22Rv1 (cell line): ENCODE measurements around the gene SLC38A1.

Source experiments
- ZFX ChIP-seq: fragments of 450-650 bp; IDR thresholded peaks from 2 replicates; pipeline ENCODE4 v1.6.1; 2017; ENCODE audit warnings: antibody characterized with exemption, borderline replicate concordance
- TF ChIP-seq, protein P1 (sequence below): fragments of 450-650 bp; IDR thresholded peaks from 2 replicates; pipeline ENCODE4 v1.5.1; 2017; ENCODE audit warnings: mild to moderate bottlenecking

- TF ChIP-seq, protein P1, sequence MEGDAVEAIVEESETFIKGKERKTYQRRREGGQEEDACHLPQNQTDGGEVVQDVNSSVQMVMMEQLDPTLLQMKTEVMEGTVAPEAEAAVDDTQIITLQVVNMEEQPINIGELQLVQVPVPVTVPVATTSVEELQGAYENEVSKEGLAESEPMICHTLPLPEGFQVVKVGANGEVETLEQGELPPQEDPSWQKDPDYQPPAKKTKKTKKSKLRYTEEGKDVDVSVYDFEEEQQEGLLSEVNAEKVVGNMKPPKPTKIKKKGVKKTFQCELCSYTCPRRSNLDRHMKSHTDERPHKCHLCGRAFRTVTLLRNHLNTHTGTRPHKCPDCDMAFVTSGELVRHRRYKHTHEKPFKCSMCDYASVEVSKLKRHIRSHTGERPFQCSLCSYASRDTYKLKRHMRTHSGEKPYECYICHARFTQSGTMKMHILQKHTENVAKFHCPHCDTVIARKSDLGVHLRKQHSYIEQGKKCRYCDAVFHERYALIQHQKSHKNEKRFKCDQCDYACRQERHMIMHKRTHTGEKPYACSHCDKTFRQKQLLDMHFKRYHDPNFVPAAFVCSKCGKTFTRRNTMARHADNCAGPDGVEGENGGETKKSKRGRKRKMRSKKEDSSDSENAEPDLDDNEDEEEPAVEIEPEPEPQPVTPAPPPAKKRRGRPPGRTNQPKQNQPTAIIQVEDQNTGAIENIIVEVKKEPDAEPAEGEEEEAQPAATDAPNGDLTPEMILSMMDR, result no peak
- no peak for TF ChIP-seq ZFX
Observed at GRCh38 chr12:46237371-46238045, 31.3 kb downstream of the SLC38A1 start.
